Stimulated activated CD8-positive, alpha-beta memory T cell treated with anti-CD3 and anti-CD28 coated beads, Interleukin-2, amount 100 ng/mL, for 48 hours (primary cell): ENCODE data around the gene LTC4S.
"Not testable (repeated sequence)": the region's sequence is repeated elsewhere in the genome, so short reads cannot be mapped to it uniquely, and the experiment has no call there.

Experiments used
- DNase-seq, 2 donors: peaks; one replicate each; pipeline ENCODE4 v3.0.0-alpha.2; 2020; ENCODE audit warnings: low read depth in 2 of 2

LTC4S gene, protein sequence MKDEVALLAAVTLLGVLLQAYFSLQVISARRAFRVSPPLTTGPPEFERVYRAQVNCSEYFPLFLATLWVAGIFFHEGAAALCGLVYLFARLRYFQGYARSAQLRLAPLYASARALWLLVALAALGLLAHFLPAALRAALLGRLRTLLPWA

GRCh38 chr5:179793468-179794139 is at the start of gene LTC4S:
TSS of gene LTC4S (plus strand) at chr5:179793986. CDS start at chr5:179794081, 95 bp downstream.
- no peak for DNase-seq

- DNase-seq: not testable (repeated sequence)
These were observed 49.7 kb upstream of the LTC4S start for GRCh38 chr5:179744106-179744505.

- no peak for DNase-seq
These were observed 46.9 kb upstream of the LTC4S start for GRCh38 chr5:179746872-179747271.

DNA sequence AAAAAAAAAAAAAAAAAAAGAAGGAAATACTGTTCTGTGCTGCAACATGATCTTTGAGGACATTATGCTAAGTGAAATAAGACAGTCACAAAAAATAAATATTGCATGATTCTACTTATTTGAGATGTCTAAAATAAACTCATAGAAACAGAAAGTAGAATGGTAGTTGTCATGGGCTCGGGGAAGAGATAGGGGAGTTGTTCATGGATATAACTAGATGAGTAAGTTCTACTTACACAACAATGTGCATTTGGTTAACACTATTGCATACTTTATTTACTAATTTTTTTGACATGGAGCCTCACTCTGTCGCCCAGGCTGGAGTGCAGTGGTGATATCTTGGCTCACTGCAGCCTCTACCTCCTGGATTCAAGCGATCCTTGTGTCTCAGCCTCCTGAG is 46.0 kb upstream of the LTC4S start:
- no peak for DNase-seq

GRCh38 chr5:179749857-179750508 is 43.8 kb upstream of the LTC4S start:
- no peak for DNase-seq

GRCh38 chr5:179753971-179754370 is 39.8 kb upstream of the LTC4S start:
- no peak for DNase-seq

DNA sequence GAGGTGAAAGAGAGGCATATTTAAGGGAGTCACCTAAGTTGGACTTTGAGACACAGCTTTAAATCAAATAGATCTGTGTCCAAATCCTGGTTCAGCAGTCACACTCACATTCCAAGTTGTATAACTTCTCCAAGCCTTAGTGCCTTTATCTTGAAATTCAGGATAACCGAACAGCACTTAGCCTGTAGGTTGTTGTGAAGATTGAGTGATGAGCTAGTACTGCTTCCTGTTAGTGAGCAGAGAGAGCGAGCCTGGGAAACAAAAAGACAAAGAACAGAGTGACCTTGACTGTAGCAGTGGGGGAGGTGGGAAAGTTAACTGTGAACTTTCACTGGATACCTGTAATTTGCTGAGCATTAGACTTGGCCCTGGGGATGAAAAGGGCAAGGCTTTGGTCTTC is 38.8 kb upstream of the LTC4S start:
- DNase-seq: no peak

GRCh38 chr5:179758955-179759354 is 34.8 kb upstream of the LTC4S start:
- no peak for DNase-seq

GRCh38 chr5:179759581-179760551 is 33.9 kb upstream of the LTC4S start:
- peak in 1 of 2 donors; percentile 11 for DNase-seq

GRCh38 chr5:179762079-179762780 is 31.6 kb upstream of the LTC4S start:
- no peak for DNase-seq

DNA sequence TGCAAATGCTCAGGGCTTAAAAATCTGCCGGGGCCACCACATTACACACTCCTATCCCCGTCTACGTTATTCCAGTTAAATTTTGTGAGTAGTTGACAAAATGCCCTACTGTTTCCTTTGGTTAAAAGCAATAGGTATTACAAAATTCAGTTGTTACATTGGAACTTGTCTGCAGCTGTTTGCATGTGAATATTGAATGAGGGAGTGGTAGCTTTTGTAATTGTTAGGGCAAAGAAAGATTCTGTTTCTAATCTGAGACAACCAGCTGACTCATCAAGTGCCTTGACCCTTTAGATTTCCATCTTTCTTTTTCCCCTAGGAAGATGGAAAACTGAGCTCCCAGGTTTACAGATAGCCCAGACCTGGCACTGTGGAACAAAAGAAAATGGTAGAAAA is 31.0 kb upstream of the LTC4S start:
- DNase-seq: no peak

DNA sequence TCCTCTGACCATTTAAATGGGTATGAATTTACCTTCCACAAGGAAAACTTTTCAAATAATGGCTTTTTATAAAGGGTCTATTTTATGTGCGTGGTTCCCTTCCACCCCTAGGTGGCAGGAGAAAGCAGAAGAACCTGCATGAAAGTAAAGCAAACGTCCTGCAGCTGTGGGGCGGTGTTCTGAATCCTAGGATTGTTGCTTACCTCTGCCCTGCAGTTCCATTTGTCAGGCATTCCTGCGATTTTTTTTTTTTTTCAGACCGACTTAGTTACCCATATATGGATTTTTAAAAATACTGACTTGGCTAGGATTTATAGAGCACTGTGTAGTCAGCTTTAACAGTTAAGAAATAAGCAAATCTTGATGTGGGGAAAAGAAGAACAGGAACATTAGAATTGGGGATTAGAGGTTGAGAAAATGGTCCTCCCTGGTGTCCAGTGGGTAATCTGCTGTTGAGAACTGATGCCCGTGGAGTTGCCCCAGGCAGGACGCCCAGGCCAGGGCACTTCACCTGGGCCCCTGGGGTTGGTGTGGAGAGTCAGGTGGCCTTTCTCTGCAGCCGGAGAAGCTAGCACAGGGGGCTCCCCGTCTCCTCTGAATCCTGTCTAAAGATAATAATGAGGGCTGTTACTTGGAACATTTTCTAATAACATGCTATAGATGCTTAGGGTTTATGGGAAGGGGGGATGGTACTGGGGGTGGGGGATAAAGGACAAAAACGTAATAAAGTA is 30.4 kb upstream of the LTC4S start:
- DNase-seq: no peak

DNA sequence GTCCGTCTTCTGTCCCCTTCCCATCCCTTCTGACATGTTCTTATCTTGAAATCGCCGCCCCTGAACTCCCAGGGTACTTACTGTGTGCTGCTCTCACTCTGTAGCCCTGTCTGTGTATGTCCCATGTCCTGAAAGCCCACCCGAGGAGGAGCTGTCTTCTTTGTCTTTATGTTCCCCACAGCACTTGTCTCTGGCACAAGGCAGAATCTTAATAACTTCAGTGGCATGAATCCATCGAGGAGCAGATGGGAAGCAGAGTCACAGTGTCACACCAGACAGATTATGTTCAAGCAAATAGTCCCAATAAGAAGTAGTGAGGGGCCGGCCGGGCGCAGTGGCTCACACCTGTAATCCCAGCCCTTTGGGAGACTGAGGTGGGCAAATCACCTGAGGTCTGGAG is 29.7 kb upstream of the LTC4S start:
- DNase-seq: no peak

- DNase-seq: no peak
These were observed 28.4 kb upstream of the LTC4S start for GRCh38 chr5:179765400-179765799.

GRCh38 chr5:179766021-179766725 is 27.6 kb upstream of the LTC4S start:
- DNase-seq: no peak

- DNase-seq: no peak
These were observed 26.9 kb upstream of the LTC4S start for GRCh38 chr5:179766726-179767455.

GRCh38 chr5:179767496-179768100 is 26.2 kb upstream of the LTC4S start:
- no peak for DNase-seq

- no peak for DNase-seq
These were observed 25.3 kb upstream of the LTC4S start for GRCh38 chr5:179768326-179769085.
